ENCODE results near the gene UQCR10.

UQCR10 gene

DNA sequence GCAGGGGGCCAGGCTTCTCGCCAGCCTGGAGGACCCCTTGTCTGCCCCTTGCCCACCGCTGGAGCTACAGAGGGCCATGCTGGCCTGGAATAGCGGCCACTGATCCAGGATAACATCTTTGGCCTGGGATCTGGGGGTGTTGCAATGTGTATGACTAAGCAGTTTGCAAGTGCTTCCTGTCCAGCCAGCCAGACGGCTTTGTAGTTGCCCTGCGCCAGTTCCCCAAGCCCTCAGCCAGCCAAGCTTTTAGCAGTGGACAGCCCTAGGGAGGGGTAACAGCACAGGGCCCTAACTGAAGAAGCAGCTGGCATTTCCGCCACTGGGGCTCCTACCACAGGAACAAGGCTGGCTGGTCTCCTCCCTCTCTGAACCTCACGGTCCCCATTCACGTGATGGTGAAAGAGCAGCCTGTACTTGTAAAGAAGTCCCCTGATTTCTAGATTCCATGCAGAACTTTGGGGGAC lies 32.1 kb downstream of the UQCR10 start:
- DNase-seq: no peak

DNA sequence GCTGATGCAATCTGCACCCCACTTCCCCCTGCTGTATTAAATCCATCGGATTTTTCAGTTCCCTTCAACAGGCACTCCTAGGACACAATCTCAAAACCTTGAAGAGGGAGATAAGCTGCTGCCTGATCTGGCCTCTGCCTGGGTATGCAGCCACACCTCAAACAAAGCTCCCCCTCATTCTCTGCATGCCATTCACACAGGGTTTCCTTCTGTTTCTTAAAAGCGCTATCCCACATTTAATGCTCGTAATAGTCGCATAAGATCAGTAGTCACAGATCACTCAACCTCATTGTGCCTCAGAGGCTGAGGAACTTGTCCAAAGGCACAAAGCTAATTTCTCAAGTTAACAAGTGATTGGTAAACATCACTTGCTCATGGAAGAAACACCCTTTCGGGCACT lies 34.0 kb downstream of the UQCR10 start:
- no peak for DNase-seq

GRCh38 chr22:29801796-29802195 lies 34.6 kb downstream of the UQCR10 start:
- no peak for DNase-seq

DNA sequence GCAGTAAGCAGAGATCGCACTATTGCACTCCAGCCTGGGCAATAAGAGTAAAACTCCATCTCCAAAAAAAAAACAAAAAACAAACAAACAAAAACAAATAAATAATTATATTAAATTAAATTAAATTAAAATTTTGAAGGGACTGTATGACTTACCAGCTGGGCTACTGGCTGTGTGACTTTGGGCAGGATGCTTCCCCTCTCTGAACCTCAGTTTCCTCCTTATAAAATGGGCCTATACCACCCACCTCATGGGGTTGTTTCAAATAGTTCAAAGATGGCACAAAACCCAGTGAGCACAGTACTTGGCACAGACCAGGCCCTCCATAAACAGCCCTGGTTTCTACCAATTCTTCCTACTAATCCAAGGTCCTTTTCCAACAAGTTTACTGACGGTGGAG lies 36.0 kb downstream of the UQCR10 start:
- no peak for DNase-seq

GRCh38 chr22:29804985-29805384 lies 37.8 kb downstream of the UQCR10 start:
- no peak for DNase-seq

DNA sequence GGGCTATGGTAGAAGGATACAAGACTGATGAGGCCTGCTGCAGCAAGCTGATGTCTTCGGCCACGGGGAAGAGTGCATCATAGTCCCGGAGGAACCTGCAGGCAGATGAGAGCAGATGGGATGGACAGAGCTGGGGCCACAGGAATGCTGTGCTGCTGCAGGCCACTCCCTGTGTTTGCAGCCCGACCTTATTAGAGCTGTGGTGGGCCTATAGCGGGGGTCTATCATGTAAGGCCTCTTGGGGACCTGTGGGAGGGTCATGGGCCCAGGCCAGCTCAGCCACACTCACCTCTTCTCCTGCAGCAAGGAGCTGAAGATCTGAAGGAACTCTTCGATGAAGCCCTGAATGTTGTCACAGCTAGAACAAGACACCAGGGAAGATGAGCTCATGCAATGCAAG lies 39.0 kb downstream of the UQCR10 start:
- no peak for DNase-seq

DNA sequence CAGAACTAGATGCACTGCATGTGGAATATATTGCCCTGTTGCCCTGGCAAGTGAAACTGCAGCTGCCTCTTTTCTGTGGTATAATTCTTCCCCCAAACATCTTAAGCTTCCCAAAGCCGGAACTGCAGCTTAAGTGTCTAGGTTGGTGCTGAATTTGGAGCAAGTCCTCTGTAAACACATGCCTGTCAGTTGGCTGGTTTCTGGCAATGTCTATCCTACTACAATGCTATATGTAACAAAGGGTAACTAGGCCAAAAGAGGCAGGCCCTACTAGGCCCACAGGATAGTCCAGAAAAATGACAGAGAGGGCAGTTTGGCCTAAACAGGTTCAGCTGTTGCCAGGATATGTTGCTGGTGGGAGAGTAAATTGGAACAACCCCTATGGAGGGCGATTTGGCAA lies 43.0 kb downstream of the UQCR10 start:
- no peak for DNase-seq

DNA sequence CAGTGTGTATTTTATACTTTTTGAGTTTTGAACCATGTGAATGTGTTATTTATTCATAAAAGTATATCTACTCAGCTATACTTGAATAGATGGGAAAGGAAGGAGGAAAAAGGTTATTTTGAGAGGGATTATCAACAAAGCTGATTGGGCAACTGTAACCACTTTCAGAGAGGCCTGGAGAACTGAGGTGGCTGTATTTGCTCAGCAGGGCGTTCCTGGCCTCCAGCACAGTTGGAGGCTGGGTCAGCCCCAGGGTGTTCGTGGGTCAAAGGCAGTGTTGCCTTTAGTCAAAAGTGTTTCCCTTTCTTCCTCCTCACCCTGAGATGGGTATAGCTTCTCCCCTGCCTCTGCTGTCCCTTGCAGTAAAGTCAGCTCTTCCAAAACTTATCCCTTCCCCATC lies 44.2 kb downstream of the UQCR10 start:
- no peak for DNase-seq

GRCh38 chr22:29813126-29813525 lies 46.0 kb downstream of the UQCR10 start:
- DNase-seq: no peak

GRCh38 chr22:29813563-29813962 lies 46.4 kb downstream of the UQCR10 start:
- DNase-seq: no peak

DNA sequence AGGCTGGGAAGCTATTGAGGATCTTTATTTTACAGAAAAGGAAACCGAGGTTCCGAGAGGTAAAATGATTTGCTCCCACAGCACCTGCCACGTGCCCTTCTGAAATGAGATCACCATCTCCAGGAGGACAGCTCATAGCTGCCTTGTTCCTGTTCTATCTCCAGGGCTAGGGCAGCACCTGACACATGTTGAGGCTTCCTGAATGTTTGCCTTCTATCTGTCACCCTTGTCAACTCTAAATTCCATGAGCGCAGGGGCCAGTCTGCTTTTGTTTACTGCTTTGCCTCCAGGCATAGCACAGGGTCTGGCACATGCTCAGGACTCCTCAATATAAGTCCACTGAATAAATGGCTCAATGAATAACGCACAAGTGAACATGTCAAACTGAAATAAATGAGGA lies 46.8 kb downstream of the UQCR10 start:
- no peak for DNase-seq

DNA sequence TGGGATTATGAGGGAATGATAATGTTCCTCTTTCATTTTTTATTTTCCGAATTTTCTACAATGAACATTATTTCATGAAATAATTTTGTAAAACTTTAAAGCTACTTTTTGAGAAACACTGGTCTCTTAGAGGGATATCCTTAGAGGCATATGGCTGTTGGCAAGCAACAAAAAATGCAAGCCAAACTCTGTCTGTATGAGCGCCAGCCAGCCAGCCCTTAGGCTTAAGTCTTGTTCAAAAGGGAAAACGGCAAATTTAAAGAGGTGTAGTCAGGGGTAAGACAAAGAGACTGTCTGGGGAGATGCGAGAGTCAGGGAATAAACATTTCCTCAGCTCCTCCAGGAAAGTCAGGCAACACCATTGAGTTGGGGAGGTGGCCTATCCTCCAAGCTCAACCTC lies 48.4 kb downstream of the UQCR10 start:
- DNase-seq: no peak

DNA sequence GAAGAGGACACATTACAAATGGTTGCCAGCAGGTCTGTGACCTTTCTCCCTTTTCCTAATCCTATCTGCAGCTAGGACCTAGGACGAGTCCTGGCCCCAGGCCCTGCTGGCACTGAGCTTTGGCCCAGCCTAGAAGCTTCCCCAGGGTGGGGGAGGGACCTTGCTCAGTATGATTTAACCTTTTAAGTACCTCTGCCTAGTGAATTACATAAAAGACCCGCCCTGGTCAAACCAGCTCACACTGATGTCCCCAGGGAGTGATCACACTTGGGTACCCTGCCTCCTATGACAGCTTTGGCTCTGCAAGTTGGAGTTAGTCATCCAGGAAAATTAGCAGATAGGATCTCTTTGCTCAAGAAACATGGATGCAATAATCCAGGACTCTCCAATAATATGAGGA lies 49.0 kb downstream of the UQCR10 start:
- no peak for DNase-seq

DNA sequence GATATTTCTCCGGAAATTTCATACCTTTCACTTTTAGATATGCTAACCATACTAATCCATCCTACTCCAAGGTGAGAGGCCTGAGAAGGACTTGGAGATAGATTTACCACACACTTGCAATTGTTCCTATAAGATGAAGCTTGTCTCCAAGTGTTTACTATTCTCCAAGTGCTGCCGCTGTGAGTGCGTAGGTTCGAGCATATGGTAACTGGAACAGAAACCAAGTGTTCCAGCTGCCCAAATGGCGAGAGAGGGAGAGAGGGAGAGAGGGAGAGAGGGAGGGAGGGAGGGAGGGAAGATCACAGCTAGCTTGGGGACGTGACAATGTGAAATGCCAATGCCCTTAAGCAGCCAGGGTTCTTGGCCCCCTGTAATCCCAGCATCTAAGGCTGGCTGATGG lies 49.4 kb downstream of the UQCR10 start:
- DNase-seq: no peak

GRCh38 chr22:29816980-29817379 lies 49.8 kb downstream of the UQCR10 start:
- no peak for DNase-seq

- no peak for DNase-seq
These were observed 50.6 kb downstream of the UQCR10 start for GRCh38 chr22:29817724-29818123.

GRCh38 chr22:29819501-29819900 lies 52.3 kb downstream of the UQCR10 start:
- no peak for DNase-seq
